Stomach (tissue), 9 donors: ENCODE data around the gene VDAC1. TPM values are rescaled to one million over a fixed set of nuclear protein-coding genes. Genes with fewer than 3 reads are reported as not detected.

Source experiments
- DNase-seq, 2 donors: peaks; one replicate each; pipeline versions ENCODE4 v3.0.0 to v3.0.0-alpha.2; 2013 to 2019
- H3K27ac ChIP-seq, 5 donors: fragments of 200-600 bp in 4 of 5; sonication (generic) in 4 of 5; one replicate each; pipeline ENCODE4 v1.5.1; 2013 to 2019; ENCODE audit warnings: mild to moderate bottlenecking in 1 of 5, moderate library complexity in 1 of 5
- H3K27me3 ChIP-seq, 3 donors: fragments of 200-600 bp; sonication (generic); one replicate each; pipeline ENCODE4 v1.5.1; 2017 to 2019; ENCODE audit warnings: mixed run types in 1 of 3
- H3K36me3 ChIP-seq, 4 donors: fragments of 200-600 bp; sonication (generic); 1 replicate in 3 of 4; 2 replicates in 1 of 4; pipeline ENCODE4 v1.5.1; 2016 to 2019
- H3K4me1 ChIP-seq, 4 donors: fragments of 200-600 bp; sonication (generic); one replicate each; pipeline ENCODE4 v1.5.1; 2016 to 2019
- H3K4me3 ChIP-seq, 4 donors: fragments of 200-600 bp; sonication (generic) in 3 of 4; one replicate each; pipeline ENCODE4 v1.5.1; 2016 to 2019; ENCODE audit warnings: mild to moderate bottlenecking in 1 of 4
- H3K9me3 ChIP-seq, 4 donors: fragments of 200-600 bp; sonication (generic); one replicate each; pipeline ENCODE4 v1.5.1; 2016 to 2019
- CTCF ChIP-seq, 7 experiments: fragments of 450-650 bp in 4 of 7; fragments of 200-600 bp in 3 of 7; sonication (generic) in 3 of 7; IDR thresholded peaks; one replicate each; pipeline ENCODE4 v1.5.1; 2016 to 2019; ENCODE audit warnings: antibody characterized with exemption in 7 of 7, control low read depth in 2 of 7, mild to moderate bottlenecking in 1 of 7
- EP300 ChIP-seq: sonication (generic); formaldehyde crosslinking; IDR thresholded peaks from one replicate; pipeline ENCODE4 v1.6.1; 2017; ENCODE audit warnings: antibody characterized with exemption
- POLR2A ChIP-seq, 4 donors: fragments of 450-650 bp; IDR thresholded peaks; one replicate each; pipeline ENCODE4 v1.6.1; 2016; ENCODE audit warnings: antibody characterized with exemption in 4 of 4, control low read depth in 2 of 4, mild to moderate bottlenecking in 1 of 4, moderate library complexity in 1 of 4
- POLR2AphosphoS5 ChIP-seq, 3 donors: sonication (generic); formaldehyde crosslinking; IDR thresholded peaks; one replicate each; pipeline ENCODE4 v1.6.1; 2016; ENCODE audit warnings: antibody characterized with exemption in 3 of 3
- WGBS, 5 donors: extraction: QIAGEN DNeasy Blood & Tissue Kit in 3 of 5; methylation state at CpG; one replicate each; pipeline versions ENCODE4 v1.1.5 to v1.1.7; 2013 to 2018; 5-methylcytosine and 5-hydroxymethylcytosine counted together
- intact Hi-C: fragments of 100-400 bp; cut with DNase I; formaldehyde crosslinking; loops from one replicate; pipeline ENCODE4 v1.15.1; 2023; ENCODE audit warnings: low total_unique reads
- polyA plus RNA-seq, 3 donors: library from polyadenylated mRNA; stranded (reverse); fragments of 200-250 nt; gene quantifications; one replicate each; pipeline ENCODE4 v1.2.3, GENCODE V29; 2013
- total RNA-seq, 5 donors: library from RNA; depleted of rRNA; stranded (reverse); fragments of >200 nt; gene quantifications; one replicate each; pipeline versions ENCODE4 v1.1.0 to v1.2.3, GENCODE V29; 2014 to 2016
- donor health status: healthy with polysubstance abuse.
- donor health status: Bipolar disorder and iron deficiency.
- donor health status: healthy.

The VDAC1 gene
- total and polyA plus RNA-seq, 8 donors, result 55.8 to 307 (median 147) TPM

DNA sequence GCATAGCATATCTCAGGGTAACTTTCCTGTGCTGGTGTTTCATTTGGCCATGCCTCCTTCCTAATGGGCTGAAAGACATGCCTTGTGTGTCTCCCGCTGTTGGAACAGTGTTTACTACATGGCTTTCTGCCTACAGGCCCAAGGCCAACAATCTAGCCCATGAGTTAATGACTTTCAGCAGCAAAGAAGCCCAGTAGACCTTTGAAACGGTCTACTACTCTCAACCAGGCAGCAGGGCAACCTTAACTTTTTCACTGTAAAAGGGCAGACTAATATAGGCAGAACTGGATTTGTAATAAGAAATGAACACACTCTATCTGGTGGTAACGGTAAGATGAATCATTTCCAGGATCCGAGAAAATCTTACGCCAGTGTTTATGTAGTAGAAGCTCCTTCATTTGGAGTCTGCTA, 57.3 kb downstream of the VDAC1 start:
- DNase-seq, result peak in 1 of 2 donors; percentile 65

DNA sequence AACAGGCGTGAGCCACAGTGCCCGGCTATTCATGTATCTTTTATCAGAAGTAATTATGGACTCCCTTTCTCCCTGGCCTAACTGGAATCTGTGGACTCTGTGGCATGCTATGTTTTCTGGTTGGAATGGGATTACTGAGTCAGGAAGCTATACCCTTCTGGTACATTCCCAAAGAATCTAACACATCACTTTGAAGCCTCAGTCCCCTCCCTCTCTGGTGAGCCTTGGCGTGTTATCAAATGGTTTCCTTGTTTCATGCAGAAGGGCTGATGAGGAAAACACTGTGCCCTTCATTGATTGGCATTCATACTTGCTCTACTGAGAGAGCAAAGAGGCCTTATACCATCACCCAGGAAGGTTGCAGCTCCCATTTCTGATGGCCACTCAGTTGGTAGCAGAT, 59.2 kb downstream of the VDAC1 start:
- no peaks in the 10 kb centered on the region for H3K9me3 ChIP-seq
- H3K27ac ChIP-seq, result no peak overlapping the region
- DNase-seq, result no peak
- intact Hi-C loops, result no loop called here
- 61 to 84% (median 72%) methylated on average over 3 of the region's 3 CpGs for WGBS, 5 donors
- no peak for TF ChIP-seq POLR2AphosphoS5 (IDR thresholded peaks at IDR 0.05)
- no peak for TF ChIP-seq POLR2A (IDR thresholded peaks at IDR 0.05)
- no peak for TF ChIP-seq EP300
- no peak for TF ChIP-seq CTCF (IDR thresholded peaks at IDR 0.05)
- H3K27me3 ChIP-seq, result no peaks in the 10 kb centered on the region
- H3K4me3 ChIP-seq, result no peak overlapping the region
- H3K4me1 ChIP-seq, result peaks cover 6 to 31% (median 22%) of the 10 kb centered on the region in 4 donors
- no peaks in the 10 kb centered on the region for H3K36me3 ChIP-seq

More for the DNA sequence above, 57.3 kb downstream of the VDAC1 start:
- peak overlapping the region in 1 of 5 donors; percentile 49 for H3K27ac ChIP-seq
- intact Hi-C loops, result no loop called here
- no peak overlapping the region for H3K4me3 ChIP-seq
- H3K36me3 ChIP-seq, result no peaks in the 10 kb centered on the region
- TF ChIP-seq POLR2AphosphoS5 (IDR thresholded peaks at IDR 0.05) (peak in 1 of 3 donors; percentile 14), POLR2A (IDR thresholded peaks at IDR 0.05) (no peak)
- H3K4me1 ChIP-seq, result peaks cover 6 to 42% (median 27%) of the 10 kb centered on the region in 4 donors
- 40 to 57% (median 44%) methylated on average over 5 of the region's 5 CpGs for WGBS, 5 donors
- no peaks in the 10 kb centered on the region for H3K9me3 ChIP-seq
- no peaks in the 10 kb centered on the region for H3K27me3 ChIP-seq

GRCh38 chr5:133944263-133945185, 60.3 kb downstream of the VDAC1 start:
- WGBS, 5 donors, result 31 to 49% (median 36%) methylated on average over 19 of the region's 19 CpGs
- H3K9me3 ChIP-seq, result no peaks in the 10 kb centered on the region
- DNase-seq, result peak; percentile 79 to 88
- H3K27ac ChIP-seq, result peak overlapping the region in 1 of 5 donors; percentile 9
- TF ChIP-seq CTCF (IDR thresholded peaks at IDR 0.05) (peak in 5 of 7 experiments; percentile 54 to 81 (median 65)), EP300 (no peak), POLR2A (IDR thresholded peaks at IDR 0.05) (no peak), POLR2AphosphoS5 (IDR thresholded peaks at IDR 0.05) (peak in 1 of 3 donors; percentile 45)
- H3K36me3 ChIP-seq, result no peaks in the 10 kb centered on the region
- H3K4me3 ChIP-seq, result no peak overlapping the region
- H3K27me3 ChIP-seq, result no peaks in the 10 kb centered on the region
- intact Hi-C loops, result no loop called here
- H3K4me1 ChIP-seq, result peaks cover 6 to 31% (median 22%) of the 10 kb centered on the region in 4 donors

DNA sequence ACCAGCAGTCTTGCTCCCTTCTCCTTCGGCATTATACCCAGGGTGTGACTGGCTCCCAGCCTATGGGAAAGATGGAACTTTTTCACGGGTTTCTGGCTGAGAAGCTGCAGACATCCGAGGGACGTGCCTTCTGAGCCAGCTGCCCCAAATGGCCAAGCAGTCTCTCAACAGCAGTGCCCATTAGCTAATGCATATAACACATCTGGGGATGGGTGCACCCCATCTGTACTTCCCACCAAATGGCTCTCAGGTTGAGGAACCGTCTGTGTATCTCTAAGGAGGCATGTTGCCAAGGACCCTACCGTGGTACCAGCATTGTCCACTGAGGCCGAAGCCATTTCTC, 61.3 kb downstream of the VDAC1 start:
- no peak for DNase-seq
- Histone ChIP-seq H3K4me1 (peaks cover 10 to 34% (median 25%) of the 10 kb centered on the region in 4 donors), H3K9me3 (no peaks in the 10 kb centered on the region), H3K27ac (no peak overlapping the region), H3K36me3 (no peaks in the 10 kb centered on the region), H3K27me3 (no peaks in the 10 kb centered on the region), H3K4me3 (no peak overlapping the region)
- TF ChIP-seq EP300, result no peak
- TF ChIP-seq POLR2A (IDR thresholded peaks at IDR 0.05), result no peak
- no peak for TF ChIP-seq CTCF (IDR thresholded peaks at IDR 0.05)
- no peak for TF ChIP-seq POLR2AphosphoS5 (IDR thresholded peaks at IDR 0.05)
- 42 to 74% (median 52%) methylated on average over 7 of the region's 7 CpGs for WGBS, 5 donors
- intact Hi-C loops, result no loop called here
